ENCODE data around the gene UQCRHL. TPM values are rescaled to one million over a fixed set of nuclear protein-coding genes. Genes with fewer than 3 reads are reported as not detected.
"Not testable (repeated sequence)": the region's sequence is repeated elsewhere in the genome, so short reads cannot be mapped to it uniquely, and the experiment has no call there.

Gene UQCRHL
- total RNA-seq, 4 donors from 2014 or later = 0.59 to 1.9 (median 1.0) TPM; not detected in 1

- Histone ChIP-seq H3K27ac (peak overlapping the region; percentile 99 to 100), H3K27me3 (no peaks in the 10 kb centered on the region), H3K4me3 (peak overlapping the region; percentile 66 to 96), H3K36me3 (no peaks in the 10 kb centered on the region), H3K4me1 (peaks cover 6 to 15% of the 10 kb centered on the region in 2 donors), H3K9me3 (no peaks in the 10 kb centered on the region)
- TF ChIP-seq POLR2A (IDR thresholded peaks at IDR 0.05) = peak; percentile 79 to 87
- TF ChIP-seq CTCF (IDR thresholded peaks at IDR 0.05) = peak in 1 of 4 experiments; percentile 2
- peak; percentile 88 to 89 for DNase-seq
- intact Hi-C loops (cut with DNase I; ENCODE audit: low total_unique reads) = no loop called here
These were observed 27.2 kb upstream of the UQCRHL start for GRCh38 chr1:15834406-15835204.

- Histone ChIP-seq H3K27me3 (no peaks in the 10 kb centered on the region), H3K4me3 (peak overlapping the region; percentile 66 to 96), H3K9me3 (no peaks in the 10 kb centered on the region), H3K4me1 (peaks cover 6 to 15% of the 10 kb centered on the region in 2 donors), H3K27ac (peak overlapping the region; percentile 99 to 100), H3K36me3 (no peaks in the 10 kb centered on the region)
- intact Hi-C loops (cut with DNase I; ENCODE audit: low total_unique reads) = loop anchor here (2.0 kb wide), 1 partner anchor 15 kb away; no protein-coding TSS in a partner anchor
- DNase-seq = no peak
- TF ChIP-seq POLR2A (IDR thresholded peaks at IDR 0.05) = no peak
- TF ChIP-seq CTCF (IDR thresholded peaks at IDR 0.05) = no peak
These were observed 26.5 kb upstream of the UQCRHL start for GRCh38 chr1:15833842-15834405.

GRCh38 chr1:15833069-15833679, 25.7 kb upstream of the UQCRHL start:
- intact Hi-C loops (cut with DNase I; ENCODE audit: low total_unique reads) = loop anchor here (2.0 kb wide), 1 partner anchor 16 kb away; no protein-coding TSS in a partner anchor
- peak; percentile 59 to 60 for DNase-seq
- H3K9me3 ChIP-seq = no peaks in the 10 kb centered on the region
- no peaks in the 10 kb centered on the region for H3K27me3 ChIP-seq
- TF ChIP-seq CTCF (IDR thresholded peaks at IDR 0.05) (no peak), POLR2A (IDR thresholded peaks at IDR 0.05) (no peak)
- peaks cover 6 to 15% of the 10 kb centered on the region in 2 donors for H3K4me1 ChIP-seq
- peak overlapping the region; percentile 99 to 100 for H3K27ac ChIP-seq
- H3K36me3 ChIP-seq = no peaks in the 10 kb centered on the region
- H3K4me3 ChIP-seq = peak overlapping the region; percentile 66 to 96

- Histone ChIP-seq H3K27me3 (no peaks in the 10 kb centered on the region), H3K36me3 (no peaks in the 10 kb centered on the region), H3K4me1 (peaks cover 6 to 15% of the 10 kb centered on the region in 2 donors), H3K9me3 (no peaks in the 10 kb centered on the region), H3K4me3 (no peak overlapping the region), H3K27ac (peak overlapping the region; percentile 74 to 100)
- DNase-seq = no peak
- TF ChIP-seq CTCF (IDR thresholded peaks at IDR 0.05) = no peak
- intact Hi-C loops (cut with DNase I; ENCODE audit: low total_unique reads) = no loop called here
These were observed 22.8 kb upstream of the UQCRHL start for GRCh38 chr1:15830258-15830657.

GRCh38 chr1:15828931-15829330, 21.5 kb upstream of the UQCRHL start:
- H3K36me3 ChIP-seq; H3K27ac ChIP-seq; H3K9me3 ChIP-seq; H3K27me3 ChIP-seq; intact Hi-C loops (cut with DNase I; ENCODE audit: low total_unique reads); H3K4me3 ChIP-seq: not testable (repeated sequence)
- DNase-seq = peak in 1 of 2 donors; percentile 10
- H3K4me1 ChIP-seq = peaks cover 6 to 15% of the 10 kb centered on the region in 2 donors

GRCh38 chr1:15827567-15827966, 20.1 kb upstream of the UQCRHL start:
- DNase-seq; H3K27me3 ChIP-seq; intact Hi-C loops (cut with DNase I; ENCODE audit: low total_unique reads); H3K27ac ChIP-seq; H3K4me3 ChIP-seq; H3K36me3 ChIP-seq; H3K9me3 ChIP-seq: not testable (repeated sequence)
- peaks cover 6 to 11% of the 10 kb centered on the region in 2 donors for H3K4me1 ChIP-seq

All from uterus (tissue), 4 donors.